Fibroblast of lung (primary cell): Measurements from ENCODE around the gene RNF20. TPM values are rescaled to one million over a fixed set of nuclear protein-coding genes. Genes with fewer than 3 reads are reported as not detected.

ENCODE experiments used
- DNase-seq, 2 donors: peaks; one replicate each; pipeline versions ENCODE4 v3.0.0 to v3.0.0-alpha.2; 2010; ENCODE audit warnings: low read depth in 2 of 2
- H2AFZ ChIP-seq: 2 replicates; pipeline ENCODE4 v1.5.1; 2012; ENCODE audit warnings: low read length, control low read depth, inconsistent platforms
- H3K27ac ChIP-seq: 2 replicates; pipeline ENCODE4 v1.5.1; 2011; ENCODE audit warnings: low read length, control low read depth; ENCODE audit not compliant: insufficient read depth
- H3K27me3 ChIP-seq: 2 replicates; pipeline ENCODE4 v1.5.1; 2011; ENCODE audit warnings: mild to moderate bottlenecking, low read length; ENCODE audit not compliant: control insufficient read depth, insufficient read depth
- H3K36me3 ChIP-seq: 2 replicates; pipeline ENCODE4 v1.5.1; 2011; ENCODE audit warnings: low read length; ENCODE audit not compliant: control insufficient read depth, insufficient read depth
- H3K4me1 ChIP-seq: 2 replicates; pipeline ENCODE4 v1.5.1; 2011; ENCODE audit warnings: low read length; ENCODE audit not compliant: control insufficient read depth, insufficient read depth; ENCODE audit errors: extremely low read depth
- H3K4me2 ChIP-seq: 2 replicates; pipeline ENCODE4 v1.5.1; 2011; ENCODE audit warnings: low read length, control low read depth; ENCODE audit not compliant: insufficient read depth; ENCODE audit errors: extremely low read depth
- H3K4me3 ChIP-seq, 4 experiments: fragments of 200-600 bp in 1 of 4; sonication (generic) in 1 of 4; replicated peaks in 1 of 4; 2 replicates each; pipeline ENCODE4 v1.5.1; 2011 to 2016; ENCODE audit warnings: low read length in 4 of 4, low read depth in 3 of 4, mild to moderate bottlenecking in 3 of 4, control low read depth in 2 of 4, inconsistent platforms in 1 of 4, mixed read lengths in 1 of 4; ENCODE audit not compliant: insufficient read depth in 1 of 4; ENCODE audit errors: control extremely low read depth in 1 of 4
- H3K79me2 ChIP-seq: 2 replicates; pipeline ENCODE4 v1.5.1; 2012; ENCODE audit warnings: mild to moderate bottlenecking, low read length, inconsistent platforms; ENCODE audit not compliant: control insufficient read depth, insufficient read depth
- H3K9ac ChIP-seq: 2 replicates; pipeline ENCODE4 v1.5.1; 2011; ENCODE audit warnings: mild to moderate bottlenecking, low read length, control low read depth; ENCODE audit not compliant: insufficient read depth
- H3K9me3 ChIP-seq: 2 replicates; pipeline ENCODE4 v1.5.1; 2012; ENCODE audit warnings: low read depth, low read length; ENCODE audit not compliant: control insufficient read depth, insufficient read depth
- H4K20me1 ChIP-seq: 2 replicates; pipeline ENCODE4 v1.5.1; 2011; ENCODE audit warnings: low read length; ENCODE audit not compliant: control insufficient read depth, insufficient read depth; ENCODE audit errors: extremely low read depth
- EZH2 ChIP-seq: IDR thresholded peaks from 2 replicates; pipeline ENCODE4 v1.5.1; 2012; ENCODE audit warnings: low read length, control low read depth, mild to moderate bottlenecking; ENCODE audit errors: missing control alignments
- polyA plus RNA-seq, 2 donors: library from polyadenylated mRNA; depleted of rRNA in 1 of 2; stranded (reverse) in 1 of 2; unstranded in 1 of 2; fragments of >200 nt; gene quantifications; 2 replicates each; pipeline ENCODE4 v1.2.1, GENCODE V29; 2011 to 2012; ENCODE audit warnings: missing spikeins in 1 of 2
- total RNA-seq: library from RNA; depleted of rRNA; stranded (reverse); fragments of >200 nt; gene quantifications from 2 replicates; pipeline ENCODE4 v1.2.1, GENCODE V29; 2014
- TF ChIP-seq, protein P1 (sequence below), 2 donors: IDR thresholded peaks in 1 of 2; conservative IDR thresholded peaks in 1 of 2; 1 replicate in 1 of 2; 2 replicates in 1 of 2; pipeline ENCODE4 v1.5.1; 2011 to 2012; ENCODE audit warnings: low read length in 2 of 2, control low read depth in 1 of 2, inconsistent platforms in 1 of 2, low read depth in 1 of 2, mild to moderate bottlenecking in 1 of 2

The RNF20 gene
- total and polyA plus RNA-seq, 2 donors (not counting 1 experiment from before 2014, with no cell fraction given), result 23.0 to 29.6 TPM

DNA sequence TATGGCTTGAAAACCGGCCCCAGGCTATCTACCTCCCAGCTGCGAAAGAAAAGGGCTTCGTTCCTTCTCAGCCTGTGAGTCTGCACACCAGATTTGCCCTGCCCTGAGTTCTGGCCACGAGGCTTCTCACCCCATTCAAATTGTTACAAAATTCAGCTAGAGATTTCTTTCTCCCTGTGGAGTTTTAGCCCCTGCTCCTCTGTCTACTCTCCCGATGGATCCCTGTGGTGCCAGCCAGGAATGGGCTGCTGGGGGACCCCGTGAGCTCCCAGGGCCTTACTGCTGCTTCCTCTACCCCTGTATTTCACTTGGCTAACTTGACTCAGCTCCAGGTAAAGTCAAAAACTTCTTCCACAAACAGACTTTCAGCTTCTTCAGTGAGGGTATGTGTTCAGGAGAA lies 9.3 kb upstream of the RNF20 start:
- no peak for TF ChIP-seq EZH2
- TF ChIP-seq, protein P1, sequence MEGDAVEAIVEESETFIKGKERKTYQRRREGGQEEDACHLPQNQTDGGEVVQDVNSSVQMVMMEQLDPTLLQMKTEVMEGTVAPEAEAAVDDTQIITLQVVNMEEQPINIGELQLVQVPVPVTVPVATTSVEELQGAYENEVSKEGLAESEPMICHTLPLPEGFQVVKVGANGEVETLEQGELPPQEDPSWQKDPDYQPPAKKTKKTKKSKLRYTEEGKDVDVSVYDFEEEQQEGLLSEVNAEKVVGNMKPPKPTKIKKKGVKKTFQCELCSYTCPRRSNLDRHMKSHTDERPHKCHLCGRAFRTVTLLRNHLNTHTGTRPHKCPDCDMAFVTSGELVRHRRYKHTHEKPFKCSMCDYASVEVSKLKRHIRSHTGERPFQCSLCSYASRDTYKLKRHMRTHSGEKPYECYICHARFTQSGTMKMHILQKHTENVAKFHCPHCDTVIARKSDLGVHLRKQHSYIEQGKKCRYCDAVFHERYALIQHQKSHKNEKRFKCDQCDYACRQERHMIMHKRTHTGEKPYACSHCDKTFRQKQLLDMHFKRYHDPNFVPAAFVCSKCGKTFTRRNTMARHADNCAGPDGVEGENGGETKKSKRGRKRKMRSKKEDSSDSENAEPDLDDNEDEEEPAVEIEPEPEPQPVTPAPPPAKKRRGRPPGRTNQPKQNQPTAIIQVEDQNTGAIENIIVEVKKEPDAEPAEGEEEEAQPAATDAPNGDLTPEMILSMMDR (conservative IDR thresholded peaks at IDR 0.05 in 1 of 2, IDR thresholded peaks at IDR 0.05 in 1 of 2; ENCODE audit: low read depth in 1 of 2, low read length in 2 of 2), result no peak
- no peaks in the 10 kb centered on the region for H3K27me3 ChIP-seq
- no peak for DNase-seq
- no peak overlapping the region for H2AFZ ChIP-seq
- no peaks in the 10 kb centered on the region for H3K9me3 ChIP-seq
- H3K4me2 ChIP-seq, result no peak overlapping the region
- no peaks in the 10 kb centered on the region for H3K4me1 ChIP-seq
- H4K20me1 ChIP-seq, result no peaks in the 10 kb centered on the region
- H3K79me2 ChIP-seq, result no peaks in the 10 kb centered on the region
- H3K27ac ChIP-seq, result no peak overlapping the region
- H3K36me3 ChIP-seq, result no peaks in the 10 kb centered on the region
- no peak overlapping the region for H3K9ac ChIP-seq
- no peak overlapping the region for H3K4me3 ChIP-seq

DNA sequence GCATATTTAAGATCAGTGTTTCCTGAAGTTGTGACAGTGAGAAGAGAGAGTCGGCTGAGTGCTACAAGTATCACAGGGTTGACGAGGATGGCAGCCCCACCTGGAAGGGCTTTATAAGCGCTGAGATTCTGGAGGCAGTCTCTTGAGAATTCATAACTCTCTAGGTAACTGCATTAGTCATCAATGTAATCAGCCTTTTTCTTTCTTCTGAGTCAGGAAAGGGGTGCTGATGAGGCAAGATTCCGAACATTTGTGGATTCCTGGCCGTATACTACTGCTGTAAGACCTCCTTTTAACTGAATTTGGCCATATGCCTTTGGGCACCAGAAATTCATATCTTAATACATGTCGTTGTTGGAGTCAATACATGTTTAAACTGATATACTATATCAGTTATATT lies 6.6 kb upstream of the RNF20 start:
- TF ChIP-seq EZH2, result no peak
- TF ChIP-seq, protein P1 (conservative IDR thresholded peaks at IDR 0.05 in 1 of 2, IDR thresholded peaks at IDR 0.05 in 1 of 2; ENCODE audit: low read depth in 1 of 2, low read length in 2 of 2), result no peak

DNA sequence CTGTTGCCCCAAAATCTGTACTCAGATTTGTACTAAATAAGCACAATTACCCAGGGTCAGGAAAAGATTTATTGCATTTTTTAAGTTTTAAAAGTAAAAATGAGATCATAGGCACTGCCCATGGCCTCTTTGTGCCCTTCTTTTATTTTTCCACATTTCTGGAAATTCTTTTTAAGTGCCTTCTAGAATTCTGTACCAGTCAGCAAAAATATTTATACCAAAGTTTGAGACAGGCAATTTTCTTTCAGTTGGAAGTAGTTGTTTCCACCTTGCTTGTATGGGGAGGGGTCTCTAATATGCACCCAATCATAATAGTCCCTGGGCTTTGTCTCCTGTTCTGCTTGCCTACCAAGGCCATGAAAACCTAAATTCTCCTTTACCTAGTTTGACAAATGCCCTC lies 5.6 kb upstream of the RNF20 start:
- TF ChIP-seq, protein P1 (conservative IDR thresholded peaks at IDR 0.05 in 1 of 2, IDR thresholded peaks at IDR 0.05 in 1 of 2; ENCODE audit: low read depth in 1 of 2, low read length in 2 of 2), result no peak
- TF ChIP-seq EZH2, result no peak
- no peaks in the 10 kb centered on the region for H3K27me3 ChIP-seq
- H3K79me2 ChIP-seq, result no peaks in the 10 kb centered on the region
- no peaks in the 10 kb centered on the region for H3K36me3 ChIP-seq
- no peak overlapping the region for H3K4me2 ChIP-seq
- no peak overlapping the region for H3K4me3 ChIP-seq
- H2AFZ ChIP-seq, result no peak overlapping the region
- no peak overlapping the region for H3K9ac ChIP-seq
- H3K4me1 ChIP-seq, result no peaks in the 10 kb centered on the region
- no peak for DNase-seq
- H3K27ac ChIP-seq, result no peak overlapping the region
- H3K9me3 ChIP-seq, result no peaks in the 10 kb centered on the region
- no peaks in the 10 kb centered on the region for H4K20me1 ChIP-seq

More for the DNA sequence above, 6.6 kb upstream of the RNF20 start:
- H3K27me3 ChIP-seq, result no peaks in the 10 kb centered on the region
- peak in 1 of 2 donors; percentile 59 for DNase-seq
- no peak overlapping the region for H3K4me3 ChIP-seq
- H3K9me3 ChIP-seq, result no peaks in the 10 kb centered on the region
- H4K20me1 ChIP-seq, result no peaks in the 10 kb centered on the region
- no peak overlapping the region for H3K4me2 ChIP-seq
- H3K4me1 ChIP-seq, result no peaks in the 10 kb centered on the region
- no peak overlapping the region for H2AFZ ChIP-seq
- H3K79me2 ChIP-seq, result no peaks in the 10 kb centered on the region
- H3K36me3 ChIP-seq, result no peaks in the 10 kb centered on the region
- H3K27ac ChIP-seq, result no peak overlapping the region
- no peak overlapping the region for H3K9ac ChIP-seq
